HFFc6 (cell line): ENCODE measurements around the gene PRPF19. TPM values are rescaled to one million over a fixed set of nuclear protein-coding genes. Genes with fewer than 3 reads are reported as not detected.

Source experiments
- DNase-seq: peaks from one replicate; pipeline ENCODE4 v3.0.0-alpha.2; 2018
- H3K27ac Mint-ChIP-seq: 2 replicates; pipeline ENCODE4 v1.8.0; 2020; ENCODE audit warnings: mild to moderate bottlenecking, mixed read lengths
- H3K27me3 Mint-ChIP-seq: 2 replicates; pipeline ENCODE4 v1.8.0; 2021; ENCODE audit warnings: mild to moderate bottlenecking, moderate library complexity, mixed read lengths; ENCODE audit not compliant: insufficient read depth
- H3K36me3 Mint-ChIP-seq: 2 replicates; pipeline ENCODE4 v1.8.0; 2021; ENCODE audit warnings: low read depth, mixed read lengths
- H3K4me1 Mint-ChIP-seq: 2 replicates; pipeline ENCODE4 v1.8.0; 2020; ENCODE audit warnings: low read depth, mixed read lengths
- H3K4me3 Mint-ChIP-seq: 2 replicates; pipeline ENCODE4 v1.8.0; 2020; ENCODE audit warnings: mild to moderate bottlenecking, moderate library complexity, mixed read lengths
- H3K9me3 Mint-ChIP-seq: 2 replicates; pipeline ENCODE4 v1.8.0; 2020; ENCODE audit warnings: mild to moderate bottlenecking, mixed read lengths
- total RNA-seq, 6 experiments: library from RNA; stranded (reverse); fragmentation: NEBNext Ultra II Directional; extraction: Animal tissue kit (Norgen Biotek cat#: 25700); gene quantifications; 2 replicates in 1 of 6; 3 replicates in 5 of 6; pipeline ENCODE4 v1.2.3, GENCODE V29; 2021
- TF ChIP-seq, protein P1 (sequence below): fragments of 200-600 bp; sonication (generic); IDR thresholded peaks from 2 replicates; pipeline ENCODE4 v1.5.0; 2021; ENCODE audit warnings: antibody characterized with exemption, mild to moderate bottlenecking

PRPF19 gene
- total RNA-seq, 6 experiments from 2014 or later, result 72.5 to 95.1 (median 89.4) TPM

DNA sequence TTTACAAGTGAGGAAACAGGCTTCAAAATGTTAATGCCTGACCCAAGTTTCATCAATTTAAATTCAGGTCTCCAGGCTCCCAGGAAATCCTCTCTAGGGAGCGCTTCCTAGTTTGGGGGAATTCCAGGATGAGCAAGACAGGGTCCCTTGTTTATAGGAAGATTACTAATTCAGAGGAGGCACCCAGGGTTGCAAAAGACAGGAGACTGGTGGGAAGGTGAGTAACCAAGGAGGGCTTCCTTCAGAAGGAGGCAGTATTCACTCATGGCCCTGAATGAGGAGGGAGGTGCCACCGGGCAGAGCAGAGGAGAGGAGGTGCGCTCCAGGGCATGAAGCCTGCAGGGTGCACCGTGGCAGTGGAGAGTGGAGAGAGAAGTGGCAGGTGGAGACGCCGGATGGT lies 19.5 kb upstream of the PRPF19 start:
- no peaks in the 10 kb centered on the region for H3K9me3 Mint-ChIP-seq
- DNase-seq, result peak; percentile 59
- peaks cover 13% of the 10 kb centered on the region for H3K4me1 Mint-ChIP-seq
- H3K27me3 Mint-ChIP-seq, result no peaks in the 10 kb centered on the region
- H3K36me3 Mint-ChIP-seq, result peaks cover 5% of the 10 kb centered on the region; the same call in 1 of the 2 replicates
- TF ChIP-seq, protein P1, sequence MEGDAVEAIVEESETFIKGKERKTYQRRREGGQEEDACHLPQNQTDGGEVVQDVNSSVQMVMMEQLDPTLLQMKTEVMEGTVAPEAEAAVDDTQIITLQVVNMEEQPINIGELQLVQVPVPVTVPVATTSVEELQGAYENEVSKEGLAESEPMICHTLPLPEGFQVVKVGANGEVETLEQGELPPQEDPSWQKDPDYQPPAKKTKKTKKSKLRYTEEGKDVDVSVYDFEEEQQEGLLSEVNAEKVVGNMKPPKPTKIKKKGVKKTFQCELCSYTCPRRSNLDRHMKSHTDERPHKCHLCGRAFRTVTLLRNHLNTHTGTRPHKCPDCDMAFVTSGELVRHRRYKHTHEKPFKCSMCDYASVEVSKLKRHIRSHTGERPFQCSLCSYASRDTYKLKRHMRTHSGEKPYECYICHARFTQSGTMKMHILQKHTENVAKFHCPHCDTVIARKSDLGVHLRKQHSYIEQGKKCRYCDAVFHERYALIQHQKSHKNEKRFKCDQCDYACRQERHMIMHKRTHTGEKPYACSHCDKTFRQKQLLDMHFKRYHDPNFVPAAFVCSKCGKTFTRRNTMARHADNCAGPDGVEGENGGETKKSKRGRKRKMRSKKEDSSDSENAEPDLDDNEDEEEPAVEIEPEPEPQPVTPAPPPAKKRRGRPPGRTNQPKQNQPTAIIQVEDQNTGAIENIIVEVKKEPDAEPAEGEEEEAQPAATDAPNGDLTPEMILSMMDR, result peak; percentile 9; the same call in 1 of the 2 replicates
- peak overlapping the region; percentile 61 for H3K27ac Mint-ChIP-seq
- H3K4me3 Mint-ChIP-seq, result peak overlapping the region; percentile 89

DNA sequence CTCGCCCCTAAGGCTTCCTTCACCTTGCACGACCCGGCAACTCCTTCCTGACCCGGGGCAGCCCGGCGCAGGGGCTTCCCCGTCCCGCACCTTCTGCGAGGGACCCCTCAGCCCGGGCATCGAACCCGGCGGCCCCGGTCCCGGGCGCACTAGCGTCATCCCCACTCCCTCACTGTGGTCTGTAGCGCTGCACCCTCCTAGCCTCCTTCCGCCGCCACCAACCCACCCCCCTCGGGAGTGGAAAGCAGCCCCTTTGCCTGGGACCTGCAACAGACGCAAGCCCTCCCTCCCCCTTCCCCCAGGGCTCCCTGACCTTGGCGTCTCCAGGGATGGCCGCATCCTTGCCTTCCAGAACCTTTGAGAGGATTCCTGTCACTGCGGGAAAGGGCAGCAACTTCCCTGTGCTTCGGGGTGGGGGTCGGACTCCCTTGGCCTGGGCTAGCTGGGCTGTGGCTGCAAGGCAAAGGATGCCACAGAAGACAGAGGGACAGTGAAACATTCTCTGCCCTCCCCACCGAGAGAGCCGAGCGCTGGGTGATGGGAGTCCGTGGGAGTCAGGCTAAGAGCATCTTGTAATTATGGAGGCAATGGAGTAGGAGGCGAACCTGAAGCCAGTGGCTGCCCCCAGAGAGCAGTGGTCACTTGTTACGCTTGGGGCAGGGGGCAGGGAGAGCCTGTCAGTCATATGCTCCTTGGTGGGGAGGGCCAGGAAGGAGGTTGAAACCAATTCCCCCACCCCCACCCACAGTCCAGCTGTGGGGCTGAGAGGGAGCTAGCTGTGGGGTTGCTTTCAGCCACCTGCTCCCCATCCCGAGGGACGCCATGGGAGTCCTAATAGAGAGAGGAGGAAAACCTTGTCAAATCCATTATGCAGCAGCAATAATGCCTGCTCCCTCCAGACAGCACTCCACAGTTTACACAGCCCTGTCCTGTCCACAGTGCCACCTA lies 18.8 kb upstream of the PRPF19 start:
- TF ChIP-seq, protein P1, result no peak
- Mint-ChIP-seq H3K9me3 (no peaks in the 10 kb centered on the region), H3K4me3 (peak overlapping the region; percentile 89), H3K4me1 (peaks cover 13% of the 10 kb centered on the region), H3K36me3 (peaks cover 10% of the 10 kb centered on the region; the same call in 1 of the 2 replicates), H3K27me3 (no peaks in the 10 kb centered on the region), H3K27ac (peak overlapping the region; percentile 61)
- no peak for DNase-seq

DNA sequence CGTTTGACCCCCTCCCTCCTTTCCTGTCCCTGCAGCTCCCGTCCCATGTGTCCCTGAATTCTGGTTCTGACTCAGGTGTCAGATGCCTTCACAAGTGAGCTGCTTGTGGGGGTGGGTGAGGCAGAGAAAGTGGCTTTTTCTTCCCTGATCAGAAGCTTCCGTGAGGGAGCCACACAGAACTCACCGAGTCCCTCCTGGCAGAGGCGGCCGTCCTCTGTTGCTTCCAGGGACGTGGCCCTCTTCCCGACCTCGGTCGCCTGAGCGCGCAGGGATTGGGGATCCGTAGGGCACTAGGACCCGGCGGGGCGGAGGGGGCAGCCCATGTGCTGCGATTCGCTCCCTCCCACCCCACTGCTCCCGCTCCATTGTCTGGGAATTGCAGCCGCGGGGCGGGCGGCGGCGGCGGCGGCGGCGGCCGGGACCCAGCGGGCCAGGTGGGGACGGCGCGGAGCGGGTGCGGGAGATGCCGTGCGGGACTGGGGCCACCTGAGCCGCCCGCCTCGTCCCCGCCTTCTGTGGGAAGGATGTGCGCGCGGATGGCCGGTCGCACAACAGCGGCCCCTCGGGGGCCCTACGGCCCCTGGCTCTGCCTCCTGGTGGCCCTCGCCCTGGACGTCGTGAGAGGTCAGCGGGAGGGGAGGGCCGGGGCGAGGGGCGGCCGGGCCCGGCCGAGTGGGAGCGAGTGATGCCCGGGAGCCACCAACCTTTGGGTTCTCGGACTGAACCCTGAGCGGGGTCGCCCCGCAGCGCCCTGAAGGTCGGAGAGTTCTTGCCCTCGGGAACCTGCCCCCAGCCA lies 17.9 kb upstream of the PRPF19 start, which contains the start of gene TMEM132A:
Gene TMEM132A (plus strand): TSS at position 351 of the 796 bp plus-strand sequence. CDS start 174 bp downstream, at position 525.
- TF ChIP-seq, protein P1, result no peak
- Mint-ChIP-seq H3K36me3 (peaks cover 10% of the 10 kb centered on the region; the same call in 1 of the 2 replicates), H3K27ac (peak within 1 kb of the TSS; percentile 13), H3K4me3 (peak within 1 kb of the TSS; percentile 89), H3K4me1 (peaks cover 19% of the 10 kb centered on the region), H3K27me3 (no peaks in the 10 kb centered on the region), H3K9me3 (no peaks in the 10 kb centered on the region)
- peak; percentile 34 for DNase-seq

DNA sequence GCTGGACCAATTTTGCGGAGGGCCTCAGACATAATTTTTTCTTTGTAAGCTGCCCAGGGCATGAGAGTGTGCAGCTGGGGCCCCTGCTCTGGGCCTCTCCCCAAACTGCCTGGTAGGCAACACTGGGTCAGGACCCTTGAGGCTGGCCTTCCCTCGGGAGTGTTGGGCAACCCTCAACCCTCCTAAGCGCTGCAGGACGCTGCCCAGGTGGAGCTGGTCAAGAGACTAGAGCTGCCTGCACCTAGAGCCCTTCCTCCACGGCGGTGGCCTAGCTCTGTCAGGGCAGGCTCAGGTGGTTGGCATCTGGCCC lies 17.4 kb upstream of the PRPF19 start:
- Mint-ChIP-seq H3K4me1 (peaks cover 25% of the 10 kb centered on the region), H3K9me3 (no peaks in the 10 kb centered on the region), H3K4me3 (peak overlapping the region; percentile 89), H3K27ac (no peak overlapping the region), H3K27me3 (no peaks in the 10 kb centered on the region), H3K36me3 (peaks cover 10% of the 10 kb centered on the region; the same call in 1 of the 2 replicates)
- no peak for DNase-seq
- TF ChIP-seq, protein P1, result no peak

DNA sequence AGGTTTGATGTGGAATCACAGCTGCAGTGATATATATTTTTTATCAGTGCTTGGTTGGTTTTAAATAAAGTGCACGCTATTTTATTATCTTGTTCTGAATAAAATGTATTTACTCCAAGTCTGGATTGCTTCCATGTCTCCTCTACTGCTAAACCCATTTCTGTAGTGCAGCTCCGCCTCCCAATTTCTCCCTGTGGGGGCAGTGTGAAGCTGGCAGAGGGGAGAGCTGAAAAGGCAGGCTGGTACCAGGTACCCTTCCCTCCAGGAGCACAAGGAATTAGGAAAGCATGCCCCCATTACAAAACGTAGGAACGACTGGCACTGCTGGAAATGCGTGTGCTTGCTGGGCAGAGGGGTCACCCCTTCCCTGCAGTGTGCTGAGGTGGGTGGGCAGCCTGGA lies 16.9 kb upstream of the PRPF19 start:
- TF ChIP-seq, protein P1, result no peak
- H3K36me3 Mint-ChIP-seq, result peaks cover 10% of the 10 kb centered on the region; the same call in 1 of the 2 replicates
- no peaks in the 10 kb centered on the region for H3K27me3 Mint-ChIP-seq
- peaks cover 29% of the 10 kb centered on the region for H3K4me1 Mint-ChIP-seq
- no peak for DNase-seq
- H3K4me3 Mint-ChIP-seq, result no peak overlapping the region
- no peaks in the 10 kb centered on the region for H3K9me3 Mint-ChIP-seq
- no peak overlapping the region for H3K27ac Mint-ChIP-seq
